Measurements from ENCODE around the gene LCORL. TPM values are rescaled to one million over a fixed set of nuclear protein-coding genes. Genes with fewer than 3 reads are reported as not detected.

Gene LCORL
- total RNA-seq, 1 experiment from 2014 or later: 13.8 TPM

DNA sequence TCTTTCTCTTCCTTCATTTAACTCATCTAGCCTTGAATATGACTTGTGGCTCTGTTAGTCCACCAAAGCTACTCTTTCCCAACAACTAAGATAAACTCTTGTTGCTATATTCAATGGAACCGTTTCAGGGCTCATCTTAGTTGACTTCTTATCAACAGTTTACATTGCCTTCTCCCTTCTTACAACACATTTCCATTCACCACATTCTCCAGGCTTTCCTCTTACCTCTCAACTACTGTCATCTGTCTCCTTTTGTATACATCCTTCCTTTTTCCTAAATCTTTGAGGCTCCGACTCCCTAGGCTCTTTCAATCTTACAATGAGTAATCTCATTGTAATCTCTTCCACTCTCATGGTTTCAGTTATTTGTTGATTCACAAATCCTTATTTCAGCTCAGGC, 152.2 kb downstream of the LCORL start:
- POLR2A ChIA-PET (ENCODE audit: unreplicated experiment): no interaction called here
- intact Hi-C loops (cut with micrococcal nuclease; ENCODE audit: unreplicated experiment): no loop called here
- no peak overlapping the region for H3K4me2 ChIP-seq
- no peaks in the 10 kb centered on the region for H3K4me1 ChIP-seq (replicated peaks; ENCODE audit: insufficient read depth)
- CTCF ChIA-PET: no interaction called here
- H3K79me2 ChIP-seq (ENCODE audit: low read depth): no peaks in the 10 kb centered on the region
- H3K9me2 ChIP-seq (ENCODE audit: insufficient read depth): no peaks in the 10 kb centered on the region
- no peak overlapping the region for H3K4me3 ChIP-seq
- H2AFZ ChIP-seq: no peak overlapping the region
- H4K20me1 ChIP-seq (ENCODE audit: insufficient read depth): no peaks in the 10 kb centered on the region
- TF ChIP-seq, protein P1, sequence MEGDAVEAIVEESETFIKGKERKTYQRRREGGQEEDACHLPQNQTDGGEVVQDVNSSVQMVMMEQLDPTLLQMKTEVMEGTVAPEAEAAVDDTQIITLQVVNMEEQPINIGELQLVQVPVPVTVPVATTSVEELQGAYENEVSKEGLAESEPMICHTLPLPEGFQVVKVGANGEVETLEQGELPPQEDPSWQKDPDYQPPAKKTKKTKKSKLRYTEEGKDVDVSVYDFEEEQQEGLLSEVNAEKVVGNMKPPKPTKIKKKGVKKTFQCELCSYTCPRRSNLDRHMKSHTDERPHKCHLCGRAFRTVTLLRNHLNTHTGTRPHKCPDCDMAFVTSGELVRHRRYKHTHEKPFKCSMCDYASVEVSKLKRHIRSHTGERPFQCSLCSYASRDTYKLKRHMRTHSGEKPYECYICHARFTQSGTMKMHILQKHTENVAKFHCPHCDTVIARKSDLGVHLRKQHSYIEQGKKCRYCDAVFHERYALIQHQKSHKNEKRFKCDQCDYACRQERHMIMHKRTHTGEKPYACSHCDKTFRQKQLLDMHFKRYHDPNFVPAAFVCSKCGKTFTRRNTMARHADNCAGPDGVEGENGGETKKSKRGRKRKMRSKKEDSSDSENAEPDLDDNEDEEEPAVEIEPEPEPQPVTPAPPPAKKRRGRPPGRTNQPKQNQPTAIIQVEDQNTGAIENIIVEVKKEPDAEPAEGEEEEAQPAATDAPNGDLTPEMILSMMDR (conservative IDR thresholded peaks at IDR 0.05): no peak
- no peak overlapping the region for H3K27ac ChIP-seq
- BruUV-seq (replicated peaks): no TSS peak
- DNase-seq: no peak
- H3F3A ChIP-seq (ENCODE audit: insufficient read depth, low read depth): no peaks in the 10 kb centered on the region
- H3K9me3 ChIP-seq (ENCODE audit: insufficient read depth, low read depth): no peaks in the 10 kb centered on the region
- H3K27me3 ChIP-seq (ENCODE audit: insufficient read depth, low read depth): no peaks in the 10 kb centered on the region
- H3K36me3 ChIP-seq (ENCODE audit: low read depth): no peaks in the 10 kb centered on the region

DNA sequence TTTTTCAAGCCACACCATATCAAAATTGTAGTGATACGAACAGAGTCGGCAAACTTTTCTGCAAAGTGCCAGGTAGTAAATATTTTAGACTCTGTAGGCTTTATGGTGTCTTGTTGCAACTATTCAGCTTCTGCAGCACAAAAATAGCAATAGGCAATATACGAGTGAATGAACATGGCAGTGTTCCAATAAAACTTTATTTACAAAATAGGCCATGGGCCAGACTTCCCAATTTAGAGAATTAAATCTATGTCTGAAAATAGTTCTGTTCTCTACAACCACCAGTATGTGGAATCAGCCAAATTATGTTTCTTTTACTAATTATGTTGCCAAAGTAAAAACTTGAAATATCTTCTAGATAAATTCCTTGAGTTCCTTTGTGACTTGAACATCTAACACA, 154.3 kb downstream of the LCORL start:
- H3K4me1 ChIP-seq (replicated peaks; ENCODE audit: insufficient read depth): no peaks in the 10 kb centered on the region
- TF ChIP-seq, protein P1 (conservative IDR thresholded peaks at IDR 0.05): no peak
- TF ChIP-seq EZH2 (IDR thresholded peaks at IDR 0.05; ENCODE audit: low read depth): no peak
- no peaks in the 10 kb centered on the region for H3K27me3 ChIP-seq (ENCODE audit: insufficient read depth, low read depth)
- no peaks in the 10 kb centered on the region for H3K79me2 ChIP-seq (ENCODE audit: low read depth)
- H3K27ac ChIP-seq: no peak overlapping the region
- no peaks in the 10 kb centered on the region for H3K9me3 ChIP-seq (ENCODE audit: insufficient read depth, low read depth)
- no peak for DNase-seq
- H3K36me3 ChIP-seq (ENCODE audit: low read depth): no peaks in the 10 kb centered on the region
- intact Hi-C loops (cut with micrococcal nuclease; ENCODE audit: unreplicated experiment): no loop called here
- BruUV-seq (replicated peaks): no TSS peak
- no peak overlapping the region for H2AFZ ChIP-seq
- CTCF ChIA-PET: no interaction called here
- H3K9me2 ChIP-seq (ENCODE audit: insufficient read depth): no peaks in the 10 kb centered on the region
- no peaks in the 10 kb centered on the region for H4K20me1 ChIP-seq (ENCODE audit: insufficient read depth)
- H3F3A ChIP-seq (ENCODE audit: insufficient read depth, low read depth): no peaks in the 10 kb centered on the region
- H3K4me2 ChIP-seq: no peak overlapping the region
- POLR2A ChIA-PET (ENCODE audit: unreplicated experiment): no interaction called here
- H3K4me3 ChIP-seq: no peak overlapping the region

DNA sequence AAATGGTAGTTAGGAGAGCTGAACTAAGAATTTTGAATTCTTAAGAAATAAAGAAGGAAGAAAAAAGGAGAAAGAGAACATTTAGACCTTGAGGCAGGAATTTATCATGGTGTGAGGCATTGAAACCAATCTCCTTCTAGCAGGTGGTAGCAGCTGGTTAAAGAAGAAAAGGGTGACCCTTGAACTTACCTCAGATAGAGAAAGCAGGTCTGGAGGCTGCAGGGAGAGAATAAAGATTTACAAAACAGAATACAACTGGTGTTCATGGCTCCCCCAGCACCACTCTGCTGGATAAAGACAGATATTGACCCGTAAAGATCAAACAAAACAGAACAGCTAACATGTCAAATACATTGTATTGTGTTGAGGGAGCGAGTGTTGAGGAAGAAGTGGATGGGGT, 154.7 kb downstream of the LCORL start:
- H3K36me3 ChIP-seq (ENCODE audit: low read depth): no peaks in the 10 kb centered on the region
- H3K9me3 ChIP-seq (ENCODE audit: insufficient read depth, low read depth): no peaks in the 10 kb centered on the region
- TF ChIP-seq, protein P1 (conservative IDR thresholded peaks at IDR 0.05): no peak
- TF ChIP-seq EZH2 (IDR thresholded peaks at IDR 0.05; ENCODE audit: low read depth): no peak
- H2AFZ ChIP-seq: no peak overlapping the region
- H3K27ac ChIP-seq: no peak overlapping the region
- BruUV-seq (replicated peaks): no TSS peak
- H3K4me3 ChIP-seq: no peak overlapping the region
- no peaks in the 10 kb centered on the region for H3F3A ChIP-seq (ENCODE audit: insufficient read depth, low read depth)
- no peaks in the 10 kb centered on the region for H3K4me1 ChIP-seq (replicated peaks; ENCODE audit: insufficient read depth)
- no peaks in the 10 kb centered on the region for H3K27me3 ChIP-seq (ENCODE audit: insufficient read depth, low read depth)
- CTCF ChIA-PET: no interaction called here
- no peaks in the 10 kb centered on the region for H3K9me2 ChIP-seq (ENCODE audit: insufficient read depth)
- DNase-seq: no peak
- intact Hi-C loops (cut with micrococcal nuclease; ENCODE audit: unreplicated experiment): no loop called here
- POLR2A ChIA-PET (ENCODE audit: unreplicated experiment): no interaction called here
- no peak overlapping the region for H3K4me2 ChIP-seq
- no peaks in the 10 kb centered on the region for H4K20me1 ChIP-seq (ENCODE audit: insufficient read depth)
- no peaks in the 10 kb centered on the region for H3K79me2 ChIP-seq (ENCODE audit: low read depth)

Data from PC-9 (cell line).